Left cardiac atrium (tissue), 4 donors: ENCODE data around the gene ITPR3. TPM values are rescaled to one million over a fixed set of nuclear protein-coding genes. Genes with fewer than 3 reads are reported as not detected.
A peak's percentile ranks its signal among the peaks of the same experiment; 100 is the strongest.
"Not testable (repeated sequence)": the region's sequence is repeated elsewhere in the genome, so short reads cannot be mapped to it uniquely, and the experiment has no call there.

Source experiments
- ATAC-seq, 2 donors: fragments of 200-7000 bp; cut with Tn5 transposase; one replicate each; pipeline ENCODE4 v1.9.1; 2020; ENCODE audit warnings: mild to moderate bottlenecking in 2 of 2, moderate library complexity in 2 of 2
- DNase-seq: peaks from one replicate; pipeline ENCODE4 v3.0.0-alpha.2; 2020
- intact Hi-C, 2 donors: fragments of 100-400 bp; cut with DNase I; formaldehyde crosslinking; loops; one replicate each; pipeline versions ENCODE4 v1.14.1 to v1.15.1; 2022 to 2023
- total RNA-seq, 2 donors: library from RNA; stranded (reverse); fragmentation: NEBNext Ultra II Directional; extraction: Animal tissue kit (Norgen Biotek cat#: 25700); gene quantifications; one replicate each; pipeline ENCODE4 v1.2.1, GENCODE V29; 2021
- donor health status: DM: no; HTN: yes; CAD: no.
- donor health status: DM: no; HTN: yes; CAD: no; lungs with severe emphysema.
- donor health status: DM: yes; HTN: yes; CAD: no.
- donor health status: Dilated cardiomyopathy.

The ITPR3 gene
- total RNA-seq, 2 donors from 2014 or later = 9.6 to 16.6 TPM

DNA sequence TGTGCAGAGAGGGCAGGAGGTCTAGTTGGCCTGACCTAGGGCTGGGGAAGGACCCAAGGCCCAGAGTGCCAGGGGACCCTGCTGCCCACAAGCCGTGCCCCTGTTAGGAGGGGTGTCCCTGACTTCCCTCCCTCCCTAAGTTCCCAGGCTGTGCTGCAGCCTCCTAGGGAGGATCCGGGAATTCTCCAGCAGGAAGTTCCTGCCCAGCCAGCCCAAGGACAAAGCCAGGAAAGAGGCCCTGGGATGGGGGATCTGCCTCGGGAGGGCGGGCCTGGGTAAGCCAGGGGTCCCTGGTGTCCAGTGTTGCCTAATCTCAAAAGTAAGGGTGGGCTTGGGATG lies 31.8 kb upstream of the ITPR3 start:
- intact Hi-C loops = loop anchor here (2.0 to 10.0 kb wide), 5 partner anchors 45 to 565 kb away; no protein-coding TSS in a partner anchor
- DNase-seq (no peak), ATAC-seq (peak; percentile 1 to 4)

DNA sequence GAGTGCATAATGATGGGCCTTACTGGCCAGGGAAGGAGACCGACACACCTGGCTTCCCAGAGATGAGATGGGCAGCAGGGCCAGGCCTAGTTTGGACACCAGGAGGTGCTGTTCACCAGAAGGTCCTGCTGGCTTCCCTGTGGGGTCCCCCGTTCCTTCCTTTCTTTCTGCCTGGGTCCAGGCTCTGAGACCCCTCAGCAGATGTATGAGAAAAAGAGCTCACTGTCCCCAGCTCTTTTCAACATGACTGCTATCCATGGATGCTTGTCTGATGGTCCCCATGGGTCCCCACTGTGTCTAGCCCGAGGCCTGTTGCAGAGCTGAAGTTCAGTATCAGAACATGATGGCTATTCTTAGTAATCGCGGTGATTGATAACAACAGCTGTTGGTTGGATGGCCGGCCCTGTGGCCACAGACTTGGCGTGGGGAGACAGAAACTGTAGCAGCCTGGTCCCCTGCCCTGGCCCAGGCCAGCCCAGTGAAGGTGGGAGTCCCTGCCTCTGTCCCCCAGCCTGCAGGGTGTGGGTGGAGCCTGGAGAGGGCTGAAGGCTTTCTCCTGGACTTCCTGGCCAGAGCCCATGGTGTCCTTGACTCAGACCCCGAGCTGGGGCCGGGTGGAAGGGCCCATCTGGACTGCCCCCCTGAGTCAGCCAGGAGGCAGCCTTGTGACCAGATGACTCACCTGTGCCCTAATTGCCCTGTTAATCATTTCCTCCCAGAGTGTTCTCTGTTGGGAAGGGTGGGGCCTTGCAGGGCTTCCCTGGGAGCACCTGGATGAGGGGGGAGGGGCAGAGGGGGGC lies 31.2 kb upstream of the ITPR3 start:
- peak; percentile 60 to 79 for ATAC-seq
- DNase-seq = peak; percentile 71
- intact Hi-C loops = loop anchor here (2.0 to 10.0 kb wide), 5 partner anchors 45 to 565 kb away; no protein-coding TSS in a partner anchor

GRCh38 chr6:33590531-33591198 lies 30.5 kb upstream of the ITPR3 start:
- ATAC-seq (peak; percentile 5 to 25), DNase-seq (no peak)
- intact Hi-C loops = loop anchor here in 1 of 2 donors (2.0 kb wide), 1 partner anchor 110 kb away; no protein-coding TSS in a partner anchor

DNA sequence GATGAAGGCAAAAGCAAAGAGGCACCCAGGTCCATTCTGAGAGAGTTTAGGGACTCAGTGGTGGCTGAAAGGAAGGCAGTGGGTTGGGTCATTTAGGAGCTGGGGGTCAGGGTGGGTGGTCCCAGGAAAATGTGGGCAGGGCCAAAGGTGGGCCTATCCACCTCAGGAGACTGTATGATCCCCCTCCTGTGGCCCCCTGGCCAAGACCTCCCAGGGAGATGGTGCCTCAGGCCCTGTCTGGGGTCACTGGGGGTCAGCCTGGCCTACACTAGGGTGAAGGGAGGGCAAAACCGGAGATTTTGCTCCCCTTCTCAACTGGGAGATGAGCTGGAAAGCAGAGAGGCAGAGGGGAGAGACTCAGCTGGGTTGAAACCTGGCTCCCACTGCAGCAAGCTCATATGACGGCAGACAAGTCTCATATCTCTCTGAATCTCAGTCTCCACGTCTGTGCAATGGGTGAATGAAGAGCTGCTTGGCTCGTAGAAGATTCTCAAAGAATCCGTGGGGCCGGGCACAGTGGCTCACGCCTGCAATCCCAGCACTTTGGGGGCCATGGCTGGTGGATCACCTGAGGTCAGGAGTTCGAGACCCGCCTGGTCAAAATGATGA lies 29.6 kb upstream of the ITPR3 start:
- intact Hi-C loops = loop anchor here in 1 of 2 donors (2.0 kb wide), 1 partner anchor 109 kb away; no protein-coding TSS in a partner anchor
- DNase-seq (no peak), ATAC-seq (no peak)

DNA sequence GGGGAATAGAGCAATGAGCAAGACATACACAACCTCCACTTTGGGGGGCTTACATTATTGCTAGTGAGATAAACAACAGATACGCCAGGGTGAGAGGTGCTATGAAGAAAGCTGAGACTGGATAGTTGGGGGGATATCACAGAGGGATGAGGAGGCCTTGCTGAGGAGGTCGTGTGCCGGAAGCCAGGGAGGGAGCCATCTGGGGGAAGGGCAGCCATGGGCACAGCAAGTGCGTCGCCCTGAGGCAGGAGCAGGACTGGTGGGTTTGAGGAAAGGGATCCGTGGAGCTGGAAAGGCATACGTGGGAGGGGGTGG lies 28.9 kb upstream of the ITPR3 start:
- ATAC-seq (no peak), DNase-seq (no peak)
- intact Hi-C loops = no loop called here

- DNase-seq = no peak
- intact Hi-C loops = no loop called here
- no peak for ATAC-seq
Observed at GRCh38 chr6:33592595-33593413, 28.3 kb upstream of the ITPR3 start.

GRCh38 chr6:33593414-33593727 lies 27.8 kb upstream of the ITPR3 start:
- ATAC-seq (no peak), DNase-seq (no peak)
- intact Hi-C loops = no loop called here

DNA sequence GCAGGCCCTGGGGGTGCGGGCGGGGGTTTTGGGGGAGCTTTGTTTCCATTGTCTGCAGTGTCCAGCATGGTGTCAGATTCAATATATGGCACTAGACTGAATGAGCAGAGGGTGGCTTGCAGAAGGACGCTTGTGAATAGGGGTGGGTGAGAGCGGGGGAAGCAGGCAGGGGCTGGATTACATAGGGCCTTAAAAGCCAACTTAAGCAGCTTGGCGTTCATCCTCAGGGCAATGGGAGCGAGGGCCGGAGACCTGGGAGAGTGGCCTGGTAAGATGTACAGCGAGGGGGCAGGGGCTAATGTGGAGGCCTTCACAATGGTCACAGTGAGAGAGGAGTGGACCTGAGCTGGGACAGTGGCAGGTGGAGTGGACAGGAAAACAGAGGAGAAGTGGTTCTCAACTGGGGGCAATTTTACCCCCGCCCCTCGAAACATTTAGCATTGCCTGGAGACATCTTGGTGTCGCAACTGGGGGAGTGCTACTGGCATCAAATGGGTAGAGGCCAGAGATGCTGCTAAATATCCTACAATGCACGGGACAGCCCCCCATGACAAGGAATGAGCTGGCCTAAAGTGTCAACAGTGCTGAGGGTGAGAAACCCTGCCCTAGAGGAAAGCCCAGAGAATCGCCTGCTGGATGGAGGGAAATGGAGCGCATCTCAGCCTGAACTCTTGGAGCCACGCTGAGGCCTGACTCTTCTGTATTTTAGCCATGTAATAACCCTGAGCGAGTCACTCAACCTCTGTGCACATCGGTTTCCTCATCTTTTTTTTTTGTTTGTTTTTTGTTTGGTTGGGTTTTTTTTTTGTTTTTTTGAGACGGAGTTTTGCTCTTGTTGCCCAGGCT lies 25.9 kb upstream of the ITPR3 start:
- intact Hi-C loops = no loop called here
- ATAC-seq (no peak), DNase-seq (no peak)

- DNase-seq, intact Hi-C loops, ATAC-seq: not testable (repeated sequence)
Observed at GRCh38 chr6:33596894-33597293, 24.2 kb upstream of the ITPR3 start.

DNA sequence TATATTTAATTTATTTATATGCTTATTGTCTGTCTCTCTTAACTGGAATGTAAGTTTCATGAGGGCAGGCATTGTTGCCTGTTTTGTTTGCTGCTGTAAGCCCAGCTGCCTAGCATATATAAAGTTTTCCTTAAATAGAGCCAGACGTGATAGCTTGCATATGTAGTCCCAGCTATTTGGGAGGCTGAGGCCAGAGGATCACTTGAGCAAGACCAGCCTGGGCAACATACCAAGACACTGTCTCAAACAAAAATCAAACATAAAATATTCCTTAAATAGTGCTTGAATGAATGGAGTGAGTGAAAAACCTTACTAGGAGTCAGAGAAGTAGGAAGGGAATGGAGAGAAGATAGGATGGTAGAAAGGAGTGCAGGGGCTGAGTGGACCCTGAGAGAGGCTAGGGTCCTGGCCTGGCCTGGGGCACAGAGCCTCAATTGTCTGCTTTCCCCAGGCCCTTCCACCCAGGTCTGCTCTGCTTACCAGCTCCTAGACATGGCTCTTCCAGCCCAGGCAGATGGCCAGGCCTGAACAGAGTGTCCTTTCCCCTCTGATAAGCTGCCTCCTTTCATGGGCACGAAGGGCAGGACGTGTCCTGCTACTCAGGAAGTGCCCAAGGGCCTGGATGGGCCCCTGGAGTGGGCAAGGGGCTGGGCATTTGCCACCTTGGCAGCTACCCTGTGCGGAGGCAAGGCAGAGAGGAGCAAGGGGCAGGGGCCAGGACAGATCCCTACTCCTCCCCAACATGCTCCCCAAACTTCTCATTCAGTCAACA lies 23.4 kb upstream of the ITPR3 start:
- intact Hi-C loops = no loop called here
- peak; percentile 87 to 93 for ATAC-seq
- DNase-seq = peak; percentile 58

DNA sequence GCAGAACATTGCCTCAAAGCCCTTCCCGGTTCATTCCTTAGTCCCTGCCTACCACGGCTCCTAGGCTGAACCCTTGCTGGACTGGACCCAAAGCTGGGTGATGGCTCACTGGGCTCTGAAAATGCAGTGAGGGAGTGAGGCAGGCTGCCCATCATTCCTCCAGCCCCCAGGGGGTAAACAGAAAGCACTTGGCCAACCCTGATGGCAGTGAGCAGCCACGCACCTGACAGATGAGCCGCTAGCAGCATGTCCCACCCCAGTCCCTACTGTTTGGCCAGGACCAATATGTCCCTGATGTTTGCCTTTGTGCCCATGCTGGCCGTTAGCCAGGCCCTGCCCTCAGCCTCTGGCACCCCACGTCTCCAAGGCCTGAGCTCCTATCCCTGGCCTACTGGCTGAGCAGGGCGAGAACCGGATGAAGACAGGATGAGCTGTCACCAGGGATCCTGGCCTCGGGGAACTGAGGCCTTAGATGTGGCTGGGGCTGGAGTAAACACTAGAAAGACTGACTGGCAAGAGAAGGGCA lies 21.6 kb upstream of the ITPR3 start:
- intact Hi-C loops = no loop called here
- DNase-seq (no peak), ATAC-seq (peak in 1 of 2 donors; percentile 36)

DNA sequence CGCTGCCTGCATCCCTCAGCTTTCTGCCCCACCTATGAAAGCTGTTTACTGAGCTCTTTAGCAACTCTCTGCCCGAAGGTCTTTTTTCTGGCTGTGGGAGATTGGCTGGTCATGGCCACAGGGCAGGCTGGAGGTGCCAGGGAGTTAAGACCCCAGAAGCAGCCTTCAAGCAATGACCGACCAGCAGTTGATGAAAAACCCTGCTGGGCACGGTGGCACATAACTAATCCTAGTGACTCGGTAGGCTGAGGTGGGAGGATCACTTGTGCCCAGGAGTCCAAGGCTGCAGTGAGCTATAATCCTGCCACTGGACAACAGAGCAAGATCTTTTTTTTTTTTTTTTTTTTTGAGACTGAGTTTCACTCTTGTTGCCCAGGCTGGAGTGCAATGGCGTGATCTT lies 20.4 kb upstream of the ITPR3 start:
- intact Hi-C loops = no loop called here

GRCh38 chr6:33602180-33602579 lies 18.9 kb upstream of the ITPR3 start:
- intact Hi-C loops = no loop called here
- DNase-seq (peak; percentile 48), ATAC-seq (no peak)

More for the DNA sequence above, 20.4 kb upstream of the ITPR3 start:
- DNase-seq (no peak), ATAC-seq (no peak)

- DNase-seq (no peak), ATAC-seq (no peak)
- intact Hi-C loops = no loop called here
Observed at GRCh38 chr6:33604941-33605854, 15.9 kb upstream of the ITPR3 start.

- ATAC-seq (no peak), DNase-seq (no peak)
- intact Hi-C loops = no loop called here
Observed at GRCh38 chr6:33606642-33607041, 14.5 kb upstream of the ITPR3 start.

- intact Hi-C loops = no loop called here
- no peak for DNase-seq
- no peak for ATAC-seq
Observed at GRCh38 chr6:33607126-33607783, 13.9 kb upstream of the ITPR3 start.
